Astrocyte of the spinal cord (primary cell): ENCODE data around the gene TTC7B.

Source experiments
- DNase-seq: peaks from one replicate; pipeline ENCODE4 v3.0.0; 2011; ENCODE audit warnings: low read depth, low spot score
- H3K4me3 ChIP-seq: 2 replicates; pipeline ENCODE4 v1.5.1; 2011; ENCODE audit warnings: low read depth, mild to moderate bottlenecking, low read length, moderate library complexity
- in situ Hi-C: cut with HindIII; loops from 2 replicates; pipeline ENCODE4 v1.10.0; 2017; ENCODE audit warnings: low sequenced_read_pairs
- TF ChIP-seq, protein P1 (sequence below): IDR thresholded peaks from 2 replicates; pipeline ENCODE4 v1.5.1; 2012; ENCODE audit warnings: low read depth, mild to moderate bottlenecking, low read length, inconsistent platforms

Gene TTC7B

DNA sequence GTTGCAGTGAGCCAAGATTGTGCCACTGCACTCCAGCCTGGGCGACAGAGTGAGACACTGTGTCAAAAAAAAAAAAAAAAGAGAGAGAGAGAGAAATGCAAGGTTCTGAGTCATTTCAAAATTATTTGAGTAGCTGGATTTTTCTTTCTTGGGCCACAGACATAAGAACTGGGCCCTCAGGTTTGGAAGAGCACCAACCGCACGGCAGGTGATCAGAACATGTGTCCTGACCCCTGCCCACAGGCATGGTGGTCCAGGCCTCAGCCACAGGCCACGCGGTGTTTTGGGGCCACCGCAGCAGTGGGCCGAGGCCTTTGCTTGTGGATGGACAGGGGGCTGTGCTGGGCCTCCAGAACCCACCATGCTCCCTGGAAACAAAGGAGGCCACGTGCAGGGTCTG, 292.7 kb downstream of the TTC7B start:
- DNase-seq, result peak; percentile 66
- TF ChIP-seq, protein P1, sequence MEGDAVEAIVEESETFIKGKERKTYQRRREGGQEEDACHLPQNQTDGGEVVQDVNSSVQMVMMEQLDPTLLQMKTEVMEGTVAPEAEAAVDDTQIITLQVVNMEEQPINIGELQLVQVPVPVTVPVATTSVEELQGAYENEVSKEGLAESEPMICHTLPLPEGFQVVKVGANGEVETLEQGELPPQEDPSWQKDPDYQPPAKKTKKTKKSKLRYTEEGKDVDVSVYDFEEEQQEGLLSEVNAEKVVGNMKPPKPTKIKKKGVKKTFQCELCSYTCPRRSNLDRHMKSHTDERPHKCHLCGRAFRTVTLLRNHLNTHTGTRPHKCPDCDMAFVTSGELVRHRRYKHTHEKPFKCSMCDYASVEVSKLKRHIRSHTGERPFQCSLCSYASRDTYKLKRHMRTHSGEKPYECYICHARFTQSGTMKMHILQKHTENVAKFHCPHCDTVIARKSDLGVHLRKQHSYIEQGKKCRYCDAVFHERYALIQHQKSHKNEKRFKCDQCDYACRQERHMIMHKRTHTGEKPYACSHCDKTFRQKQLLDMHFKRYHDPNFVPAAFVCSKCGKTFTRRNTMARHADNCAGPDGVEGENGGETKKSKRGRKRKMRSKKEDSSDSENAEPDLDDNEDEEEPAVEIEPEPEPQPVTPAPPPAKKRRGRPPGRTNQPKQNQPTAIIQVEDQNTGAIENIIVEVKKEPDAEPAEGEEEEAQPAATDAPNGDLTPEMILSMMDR, result no peak
- H3K4me3 ChIP-seq, result no peak overlapping the region
- in situ Hi-C loops, result no loop called here

DNA sequence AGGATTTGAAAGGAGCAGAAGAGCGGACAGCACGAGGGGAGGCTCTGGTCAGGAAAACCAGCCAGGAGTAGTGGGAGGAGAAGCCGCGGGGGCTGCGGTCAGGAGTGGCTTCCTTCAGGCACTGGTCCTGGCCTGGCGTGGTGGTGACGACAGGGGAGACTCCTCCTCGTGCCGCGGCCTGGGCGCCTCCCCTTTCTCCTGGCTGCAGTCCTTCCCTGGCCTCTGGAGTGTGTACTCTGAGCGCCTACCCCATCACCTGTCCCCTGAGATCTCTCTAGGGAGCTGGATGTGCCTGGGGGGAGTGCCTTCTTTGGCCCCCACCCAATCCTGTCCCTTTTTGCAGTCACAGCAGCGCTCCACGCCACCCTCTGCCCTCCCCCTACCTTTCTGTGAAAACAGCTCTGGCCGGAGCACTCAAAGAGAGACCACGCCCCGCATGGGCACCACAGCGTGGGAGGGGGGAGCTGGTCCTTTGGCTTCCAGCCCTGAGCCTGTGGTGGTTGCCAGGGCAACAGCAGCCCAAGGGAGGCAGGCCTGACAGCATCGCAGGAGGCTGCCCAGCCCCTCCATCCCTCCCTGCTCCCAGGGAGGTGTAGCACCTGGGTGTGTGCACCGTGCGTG, 293.5 kb downstream of the TTC7B start:
- H3K4me3 ChIP-seq, result no peak overlapping the region
- DNase-seq, result peak; percentile 51
- TF ChIP-seq, protein P1, result no peak
- in situ Hi-C loops, result no loop called here

DNA sequence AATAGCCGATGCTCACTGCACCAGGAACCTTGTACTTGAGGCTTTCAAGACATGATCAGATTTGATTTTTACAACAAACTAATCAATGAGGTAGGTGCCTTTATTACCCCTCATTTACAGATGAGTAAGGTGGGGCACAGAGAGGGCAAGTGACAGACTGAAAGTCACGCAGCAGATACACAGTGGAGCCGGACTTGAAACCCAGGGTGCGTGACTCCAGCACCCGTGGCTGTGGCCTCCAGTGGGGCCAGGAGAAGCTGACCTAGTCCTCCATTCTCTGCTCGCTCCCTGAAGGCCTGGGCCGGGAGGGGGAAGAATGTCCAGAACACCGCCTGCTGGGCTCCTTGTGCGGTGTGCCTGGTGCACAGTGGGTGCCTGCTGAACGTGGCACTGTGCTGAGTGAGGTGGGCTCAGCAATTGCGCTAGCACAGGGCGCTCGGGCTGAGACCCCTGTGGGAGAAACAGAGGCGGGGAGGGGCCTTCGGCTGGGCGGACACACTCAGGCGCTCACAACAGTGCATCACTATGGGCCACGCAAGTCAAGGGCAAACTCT, 294.2 kb downstream of the TTC7B start:
- in situ Hi-C loops, result no loop called here
- TF ChIP-seq, protein P1, result no peak
- H3K4me3 ChIP-seq, result no peak overlapping the region
- DNase-seq, result no peak

DNA sequence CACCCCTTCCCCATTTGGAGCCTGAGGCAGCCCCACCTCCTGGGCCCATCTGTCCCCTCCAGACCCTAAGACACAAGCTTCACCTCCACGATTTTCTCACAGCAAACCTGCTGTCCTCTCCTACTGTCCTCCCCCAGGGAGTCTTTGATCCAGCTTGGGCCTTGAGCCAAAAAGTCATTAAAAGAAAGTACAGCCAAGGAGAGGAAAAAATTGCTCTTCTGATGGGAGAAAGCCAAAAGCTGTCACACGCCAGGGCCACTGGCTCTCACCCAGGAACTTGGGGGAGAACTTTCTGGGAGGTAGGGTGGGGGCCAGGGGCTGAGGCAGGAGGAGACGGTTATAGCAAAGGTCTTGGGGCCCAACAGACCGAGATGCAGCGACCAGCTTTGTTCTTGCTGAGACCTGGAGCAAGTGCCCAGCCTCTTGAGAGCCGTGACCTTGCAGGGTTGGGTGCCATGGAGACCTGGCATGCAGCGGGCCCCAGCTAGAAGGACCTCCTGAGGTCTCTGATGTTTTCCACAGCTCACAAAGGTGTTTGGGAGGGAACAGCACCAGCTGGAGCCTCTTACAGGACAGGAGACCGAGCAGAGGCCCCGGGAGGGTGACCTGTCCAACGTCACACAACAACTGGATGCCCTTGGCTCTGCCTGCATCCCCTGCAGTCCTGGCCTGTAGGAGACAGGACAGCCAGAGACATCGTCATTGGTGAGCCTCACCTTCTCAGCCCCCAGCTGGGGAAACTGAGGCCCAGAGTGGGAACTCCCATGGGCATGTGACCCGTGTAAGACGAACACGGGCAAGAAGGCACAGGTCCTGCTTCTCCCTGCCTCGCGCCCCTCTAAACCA, 294.9 kb downstream of the TTC7B start:
- TF ChIP-seq, protein P1, result no peak
- DNase-seq, result peak; percentile 49
- H3K4me3 ChIP-seq, result no peak overlapping the region
- in situ Hi-C loops, result no loop called here

DNA sequence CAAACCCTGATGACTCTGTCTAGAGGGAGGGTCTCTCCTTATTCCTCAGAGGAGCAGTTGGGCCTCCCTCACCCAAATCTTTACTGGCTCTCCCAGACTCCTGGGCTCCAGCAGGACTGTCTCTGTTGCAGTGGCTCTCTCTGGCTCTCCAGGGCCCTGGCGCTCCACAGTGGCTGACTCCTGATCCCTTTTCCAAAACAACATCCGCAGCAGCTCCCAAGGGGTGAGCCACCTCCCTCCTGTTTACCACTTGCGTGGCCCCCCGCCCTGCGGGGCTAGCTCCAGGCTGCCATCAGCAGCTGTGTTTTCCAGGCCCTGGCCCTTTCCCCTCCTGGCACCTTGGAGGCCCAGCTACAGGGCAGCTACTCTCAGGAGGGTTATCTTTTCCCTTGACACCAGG, 295.9 kb downstream of the TTC7B start:
- no peak overlapping the region for H3K4me3 ChIP-seq
- in situ Hi-C loops, result no loop called here
- no peak for DNase-seq
- TF ChIP-seq, protein P1, result no peak

DNA sequence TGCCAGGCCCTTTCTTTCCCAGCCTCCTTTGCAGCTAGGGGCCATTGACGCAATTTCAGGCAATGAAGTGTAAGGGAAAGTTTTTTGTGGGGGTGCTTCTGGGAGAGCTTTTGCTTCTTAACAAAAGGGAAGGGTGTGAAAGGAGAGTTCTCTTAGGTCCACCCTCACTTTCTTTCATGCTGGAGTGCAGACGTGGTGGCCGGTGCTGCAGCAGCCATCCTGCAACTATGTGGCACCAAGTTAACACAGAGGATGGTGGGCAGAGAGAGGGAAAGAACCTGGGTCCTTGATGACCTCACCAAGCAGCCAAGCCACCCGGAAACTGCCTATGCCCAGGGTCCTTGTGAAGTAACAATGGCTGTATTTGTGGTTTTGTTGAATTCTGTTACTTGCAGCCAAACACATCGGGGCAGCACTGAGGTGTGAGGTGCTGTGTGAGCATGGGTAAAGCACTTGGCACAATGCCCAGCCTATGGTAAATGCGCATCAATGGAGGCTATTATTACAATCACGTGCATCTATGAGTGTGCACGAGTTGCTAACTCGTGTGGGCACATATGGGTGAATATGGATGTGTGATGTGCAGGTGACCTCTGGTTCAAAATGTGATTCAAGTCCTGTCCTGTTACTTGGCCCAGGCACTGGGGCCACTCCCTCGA, 296.8 kb downstream of the TTC7B start:
- in situ Hi-C loops, result no loop called here
- DNase-seq, result no peak
- no peak overlapping the region for H3K4me3 ChIP-seq
- TF ChIP-seq, protein P1, result no peak
